ENCODE results near the gene AK9.
A peak's percentile ranks its signal among the peaks of the same experiment; 100 is the strongest.
"Not testable (repeated sequence)": the region's sequence is repeated elsewhere in the genome, so short reads cannot be mapped to it uniquely, and the experiment has no call there.

Gene AK9

GRCh38 chr6:109714166-109714565 is 23.2 kb upstream of the AK9 start:
- Histone ChIP-seq H3K9ac (no peak overlapping the region), H3K79me2 (peaks cover 15% of the 10 kb centered on the region), H3K4me1 (peaks cover 3% of the 10 kb centered on the region), H3K27ac (no peak overlapping the region), H3K4me3 (ENCODE audit: low read depth, low read length) (no peak overlapping the region), H3K36me3 (ENCODE audit: control insufficient read depth, insufficient read depth, low read length) (no peaks in the 10 kb centered on the region), H2AFZ (no peak overlapping the region), H3K27me3 (ENCODE audit: control insufficient read depth, insufficient read depth, low read length) (no peaks in the 10 kb centered on the region), H3K9me3 (ENCODE audit: control insufficient read depth, low read length) (no peaks in the 10 kb centered on the region), H3K4me2 (ENCODE audit: low read length) (no peak overlapping the region)
- TF ChIP-seq CTCF (IDR thresholded peaks at IDR 0.05) = no peak

GRCh38 chr6:109713097-109713496 is 22.1 kb upstream of the AK9 start:
- Histone ChIP-seq H3K36me3 (ENCODE audit: control insufficient read depth, insufficient read depth, low read length) (no peaks in the 10 kb centered on the region), H3K79me2 (peaks cover 26% of the 10 kb centered on the region), H3K4me2 (ENCODE audit: low read length) (no peak overlapping the region), H2AFZ (no peak overlapping the region), H3K27ac (no peak overlapping the region), H3K4me1 (peaks cover 3% of the 10 kb centered on the region), H3K9ac (no peak overlapping the region), H3K27me3 (ENCODE audit: control insufficient read depth, insufficient read depth, low read length) (no peaks in the 10 kb centered on the region), H3K9me3 (ENCODE audit: control insufficient read depth, low read length) (no peaks in the 10 kb centered on the region), H3K4me3 (ENCODE audit: low read depth, low read length) (no peak overlapping the region)
- no peak for TF ChIP-seq CTCF (IDR thresholded peaks at IDR 0.05)

- not testable (repeated sequence) for H3K9ac ChIP-seq; H3K4me1 ChIP-seq; H3K9me3 ChIP-seq (ENCODE audit: control insufficient read depth, low read length); H3K27me3 ChIP-seq (ENCODE audit: control insufficient read depth, insufficient read depth, low read length); H3K36me3 ChIP-seq (ENCODE audit: control insufficient read depth, insufficient read depth, low read length); H2AFZ ChIP-seq; H3K4me2 ChIP-seq (ENCODE audit: low read length); H3K4me3 ChIP-seq (ENCODE audit: low read depth, low read length); H3K27ac ChIP-seq
- peaks cover 28% of the 10 kb centered on the region for H3K79me2 ChIP-seq
These were observed 17.1 kb upstream of the AK9 start for GRCh38 chr6:109708099-109708498.

- TF ChIP-seq CTCF (IDR thresholded peaks at IDR 0.05) = no peak
- Histone ChIP-seq H3K4me3 (ENCODE audit: low read depth, low read length) (no peak overlapping the region), H3K27ac (no peak overlapping the region), H3K9me3 (ENCODE audit: control insufficient read depth, low read length) (no peaks in the 10 kb centered on the region), H3K4me2 (ENCODE audit: low read length) (no peak overlapping the region), H3K79me2 (peaks cover 24% of the 10 kb centered on the region), H3K4me1 (peaks cover 2% of the 10 kb centered on the region), H3K27me3 (ENCODE audit: control insufficient read depth, insufficient read depth, low read length) (no peaks in the 10 kb centered on the region), H3K9ac (no peak overlapping the region), H2AFZ (no peak overlapping the region), H3K36me3 (ENCODE audit: control insufficient read depth, insufficient read depth, low read length) (no peaks in the 10 kb centered on the region)
These were observed 15.5 kb upstream of the AK9 start for GRCh38 chr6:109706513-109706912.

- no peak overlapping the region for H3K27ac ChIP-seq
- no peaks in the 10 kb centered on the region for H3K27me3 ChIP-seq (ENCODE audit: control insufficient read depth, insufficient read depth, low read length)
- peaks cover 2% of the 10 kb centered on the region for H3K4me1 ChIP-seq
- no peaks in the 10 kb centered on the region for H3K36me3 ChIP-seq (ENCODE audit: control insufficient read depth, insufficient read depth, low read length)
- no peak overlapping the region for H3K4me3 ChIP-seq (ENCODE audit: low read depth, low read length)
- peak; percentile 97 for TF ChIP-seq CTCF (IDR thresholded peaks at IDR 0.05)
- H3K9me3 ChIP-seq (ENCODE audit: control insufficient read depth, low read length) = no peaks in the 10 kb centered on the region
- no peak overlapping the region for H2AFZ ChIP-seq
- no peak overlapping the region for H3K4me2 ChIP-seq (ENCODE audit: low read length)
- H3K79me2 ChIP-seq = peaks cover 23% of the 10 kb centered on the region
- no peak overlapping the region for H3K9ac ChIP-seq
These were observed 14.3 kb upstream of the AK9 start for GRCh38 chr6:109705258-109705657.
